LNCaP clone FGC (cell line): ENCODE data around the gene LRRC15.

Source experiments
- DNase-seq: peaks from one replicate; pipeline ENCODE4 v3.0.0-alpha.2; 2011; ENCODE audit warnings: low read depth
- H3K4me3 ChIP-seq: 2 replicates; pipeline ENCODE4 v1.5.1; 2011; ENCODE audit warnings: mild to moderate bottlenecking, low read depth, low read length, control low read depth
- TF ChIP-seq, protein P1 (sequence below): IDR thresholded peaks from 2 replicates; pipeline ENCODE4 v1.5.1; 2012; ENCODE audit warnings: mild to moderate bottlenecking; ENCODE audit not compliant: control insufficient read depth, insufficient read depth; ENCODE audit errors: extremely low read depth

The LRRC15 gene

DNA sequence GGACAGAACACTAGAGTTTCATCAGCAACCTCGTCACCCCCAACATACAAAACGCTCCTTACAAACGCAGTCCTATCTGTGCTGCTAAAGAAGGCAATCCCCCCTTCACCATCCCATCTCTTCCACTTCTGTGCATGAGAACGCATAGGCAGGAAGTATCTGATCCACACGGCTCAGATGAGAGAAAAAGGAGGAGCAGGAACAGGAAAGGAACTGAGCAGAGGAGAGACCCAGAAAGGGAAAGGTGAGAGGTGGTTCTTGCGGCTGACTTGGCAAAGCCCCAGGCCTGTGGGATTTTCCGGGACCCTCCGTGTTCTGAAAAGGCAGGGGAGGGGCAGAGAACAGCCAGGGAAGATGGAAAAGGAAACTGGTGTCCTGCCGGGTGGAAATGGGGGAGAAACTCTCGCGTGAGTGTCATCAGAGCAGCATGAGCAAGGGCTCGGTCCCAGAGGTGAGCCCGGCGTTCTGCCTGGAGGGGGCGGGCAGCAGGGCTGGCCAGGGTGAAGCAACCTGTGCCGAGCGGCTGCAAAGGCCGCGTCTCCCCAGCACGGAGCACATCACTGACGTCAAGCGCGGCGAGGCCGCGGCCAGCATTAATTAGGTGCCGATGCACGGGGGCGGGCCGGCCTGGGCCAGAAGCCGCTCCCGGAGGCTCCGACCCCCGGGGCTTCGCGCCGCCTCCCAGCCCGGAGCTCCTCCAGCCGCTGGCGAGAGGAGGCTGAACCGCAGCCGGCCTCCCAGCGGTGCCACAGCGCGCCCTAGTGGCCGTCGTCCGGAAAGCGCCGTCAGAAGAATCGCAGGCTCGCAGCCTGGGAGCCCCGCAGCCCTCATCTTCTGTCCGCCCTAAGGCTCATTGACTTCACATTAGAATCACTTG, 54.2 kb downstream of the LRRC15 start:
- peak overlapping the region; percentile 49 for H3K4me3 ChIP-seq
- TF ChIP-seq, protein P1, sequence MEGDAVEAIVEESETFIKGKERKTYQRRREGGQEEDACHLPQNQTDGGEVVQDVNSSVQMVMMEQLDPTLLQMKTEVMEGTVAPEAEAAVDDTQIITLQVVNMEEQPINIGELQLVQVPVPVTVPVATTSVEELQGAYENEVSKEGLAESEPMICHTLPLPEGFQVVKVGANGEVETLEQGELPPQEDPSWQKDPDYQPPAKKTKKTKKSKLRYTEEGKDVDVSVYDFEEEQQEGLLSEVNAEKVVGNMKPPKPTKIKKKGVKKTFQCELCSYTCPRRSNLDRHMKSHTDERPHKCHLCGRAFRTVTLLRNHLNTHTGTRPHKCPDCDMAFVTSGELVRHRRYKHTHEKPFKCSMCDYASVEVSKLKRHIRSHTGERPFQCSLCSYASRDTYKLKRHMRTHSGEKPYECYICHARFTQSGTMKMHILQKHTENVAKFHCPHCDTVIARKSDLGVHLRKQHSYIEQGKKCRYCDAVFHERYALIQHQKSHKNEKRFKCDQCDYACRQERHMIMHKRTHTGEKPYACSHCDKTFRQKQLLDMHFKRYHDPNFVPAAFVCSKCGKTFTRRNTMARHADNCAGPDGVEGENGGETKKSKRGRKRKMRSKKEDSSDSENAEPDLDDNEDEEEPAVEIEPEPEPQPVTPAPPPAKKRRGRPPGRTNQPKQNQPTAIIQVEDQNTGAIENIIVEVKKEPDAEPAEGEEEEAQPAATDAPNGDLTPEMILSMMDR = peak; percentile 99
- peak; percentile 25 for DNase-seq

DNA sequence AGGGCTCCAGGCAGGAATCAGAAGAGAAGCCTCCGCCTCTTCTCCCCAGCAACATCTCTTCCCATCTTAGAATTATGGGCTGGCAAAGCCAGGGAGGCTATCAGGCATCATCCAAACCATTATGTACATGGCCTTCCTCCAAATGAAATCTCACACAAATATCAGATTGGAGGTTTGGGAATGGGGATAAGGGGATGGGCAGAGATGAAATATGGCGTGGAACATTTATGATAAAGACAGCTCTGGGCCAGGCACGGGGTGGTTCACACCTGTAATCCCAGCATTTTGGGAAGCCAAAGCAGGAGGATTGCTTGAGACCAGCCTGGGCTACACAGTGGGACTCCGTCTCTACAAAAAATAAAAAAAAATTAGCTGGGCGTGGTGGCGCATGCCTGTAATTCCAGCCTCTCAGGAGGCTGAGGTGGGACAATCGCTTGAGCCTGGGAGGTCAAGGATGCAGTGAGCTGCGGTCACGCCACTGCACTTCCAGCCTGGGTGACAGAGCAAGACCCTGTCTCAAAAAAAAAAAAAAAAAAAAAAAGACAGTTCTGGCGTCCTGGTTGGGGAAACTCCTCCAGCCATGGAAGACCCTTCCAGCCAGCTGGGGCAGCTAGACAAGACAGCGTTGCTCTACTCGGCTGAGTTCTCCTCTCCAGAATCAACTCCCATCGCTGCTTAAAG, 55.0 kb downstream of the LRRC15 start:
- DNase-seq = no peak
- H3K4me3 ChIP-seq = no peak overlapping the region
- TF ChIP-seq, protein P1 = no peak

DNA sequence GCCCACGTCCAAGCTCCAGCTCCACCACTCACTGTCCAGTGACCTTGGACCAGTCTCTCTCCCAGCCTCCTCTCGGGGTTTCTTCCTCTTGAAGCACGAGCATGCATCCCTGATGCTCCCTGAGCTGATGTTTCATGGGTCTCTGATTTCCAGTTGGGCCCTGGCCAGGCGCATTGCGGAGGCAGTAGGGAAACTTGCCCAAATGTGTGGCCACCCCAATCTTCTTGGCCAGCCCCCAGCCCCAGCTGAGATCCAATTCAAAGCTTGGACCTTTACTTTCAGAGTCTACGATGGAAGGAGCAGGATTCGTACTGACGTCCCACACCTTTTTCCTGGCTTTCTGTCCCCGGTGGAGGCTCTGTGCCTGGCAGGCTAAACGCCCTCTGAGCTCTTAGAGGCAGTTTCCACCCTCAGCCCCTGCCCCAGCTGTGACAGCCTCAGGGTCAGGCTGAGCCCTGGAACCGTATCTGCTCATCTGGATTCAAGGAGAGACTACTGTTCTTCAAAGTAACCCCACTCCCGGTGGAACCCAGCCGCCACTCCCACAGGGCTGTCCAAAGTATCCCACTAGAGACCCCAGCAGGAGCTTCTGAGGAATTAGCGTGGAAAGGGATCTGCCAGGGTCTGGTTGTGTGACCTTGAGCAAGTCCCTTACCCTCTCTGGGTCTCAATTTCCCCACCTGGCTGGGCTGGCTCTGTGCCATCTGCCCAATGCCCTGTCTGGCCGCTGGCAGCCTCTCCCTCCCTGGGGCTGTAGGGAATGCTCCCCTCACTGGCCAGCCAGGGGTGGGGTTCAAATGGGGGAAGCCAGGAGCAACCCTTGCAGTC, 55.8 kb downstream of the LRRC15 start:
- no peak for DNase-seq
- TF ChIP-seq, protein P1 = no peak
- no peak overlapping the region for H3K4me3 ChIP-seq

DNA sequence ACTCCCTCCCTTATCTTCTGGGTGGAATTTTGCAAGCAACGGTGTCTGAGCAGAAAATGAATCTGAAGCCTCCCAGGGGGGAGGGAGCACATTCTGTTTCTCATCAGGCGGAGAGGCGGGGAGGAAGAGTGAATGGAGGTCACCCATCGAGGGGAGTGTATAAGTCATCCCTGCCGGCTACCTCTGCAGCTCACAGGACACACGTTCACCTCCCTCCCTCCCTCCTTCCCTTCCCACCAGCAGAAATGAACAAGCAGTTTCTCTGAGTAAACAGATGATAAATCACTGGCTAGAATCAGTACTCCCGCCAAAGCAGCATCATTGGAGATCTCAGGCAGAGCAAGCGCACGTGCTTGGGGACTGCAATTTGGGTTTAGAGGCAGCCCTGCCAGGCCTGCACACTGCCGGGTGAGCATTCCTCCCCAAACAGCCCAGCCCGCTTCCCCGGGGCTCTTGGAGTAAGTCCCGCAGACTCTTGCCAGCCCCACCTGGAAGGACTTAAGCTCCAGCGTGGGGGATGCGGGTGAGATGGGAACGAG, 56.7 kb downstream of the LRRC15 start:
- peak; percentile 21 for DNase-seq

DNA sequence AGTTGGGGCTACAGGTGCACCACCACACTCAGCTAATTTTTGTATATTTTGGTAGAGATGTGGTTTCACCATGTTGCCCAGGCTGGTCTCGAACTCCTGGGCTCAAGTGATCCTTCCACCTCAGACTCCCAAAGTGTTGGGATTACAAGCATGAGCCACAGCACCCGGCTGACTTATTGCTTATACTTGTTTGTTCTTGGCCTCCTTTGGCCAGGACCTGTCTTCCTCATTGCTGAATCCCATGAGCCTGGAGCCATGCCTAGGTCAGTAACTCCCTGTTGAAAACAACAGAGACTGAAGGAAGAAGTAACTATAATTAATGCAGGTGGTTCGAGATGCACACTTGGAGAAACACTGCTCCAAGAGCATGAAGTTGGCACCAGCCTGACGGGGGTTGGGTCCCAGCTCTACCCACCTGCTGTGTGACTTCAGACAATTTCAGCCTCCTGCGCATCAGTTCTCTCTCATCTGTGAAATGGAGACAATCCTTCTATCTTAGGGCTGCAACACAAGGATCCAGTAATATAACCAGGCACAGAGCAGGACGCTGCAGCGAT, 57.3 kb downstream of the LRRC15 start:
- no peak overlapping the region for H3K4me3 ChIP-seq
- TF ChIP-seq, protein P1 = no peak
- peak; percentile 44 for DNase-seq

More for the DNA sequence above, 56.7 kb downstream of the LRRC15 start:
- H3K4me3 ChIP-seq = no peak overlapping the region
- TF ChIP-seq, protein P1 = no peak

DNA sequence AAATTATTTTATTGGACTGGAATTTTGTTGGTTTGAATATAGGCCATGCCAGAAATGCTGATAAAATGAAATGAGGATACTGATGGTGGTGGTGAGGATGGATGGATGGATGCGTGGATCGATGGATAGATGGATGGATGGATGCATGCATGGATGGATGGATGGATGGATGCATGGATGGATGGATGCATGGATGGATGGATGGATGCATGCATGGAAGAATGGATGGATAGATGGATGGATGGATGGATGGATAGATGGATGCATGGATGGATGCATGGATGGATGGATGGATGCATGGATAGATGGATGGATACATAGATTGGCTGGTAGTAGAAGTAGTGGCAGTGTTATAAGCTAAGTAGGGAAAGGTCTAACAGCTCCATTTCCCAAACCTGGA, 58.5 kb downstream of the LRRC15 start:
- no peak overlapping the region for H3K4me3 ChIP-seq
- DNase-seq = no peak
- TF ChIP-seq, protein P1 = no peak
